RWPE1 (cell line): ENCODE measurements around the gene ERBB4.

Experiments
- CTCF ChIA-PET: fragments of 350-600 bp; sonication (Branson Sonifier 250); formaldehyde crosslinking; extraction: SDS; loops from one replicate; lab custom pipeline; 2021; lab: Yijun Ruan, JAX
- POLR2A ChIA-PET: fragments of 400-600 bp; formaldehyde crosslinking; extraction: SDS; loops from one replicate; lab custom pipeline; 2020; ENCODE audit warnings: antibody characterized with exemption; ENCODE audit not compliant: low non-redundant PET; lab: Yijun Ruan, JAX
- DNase-seq: peaks from one replicate; pipeline ENCODE4 v3.0.0; 2012; ENCODE audit warnings: low spot score
- H3K27ac ChIP-seq: fragments of 450-650 bp; 2 replicates; pipeline ENCODE4 v1.5.1; 2017
- TF ChIP-seq, protein P1 (sequence below): fragments of 450-650 bp; conservative IDR thresholded peaks from 2 replicates; pipeline ENCODE4 v1.5.1; 2017; ENCODE audit warnings: low read depth, mild to moderate bottlenecking

ERBB4 gene

GRCh38 chr2:211391189-211391567 is 1147.4 kb downstream of the ERBB4 start:
- ChIA-PET POLR2A (no interaction called here), CTCF (interaction anchor here (0.6 to 1.0 kb wide), 2 partner anchors 24 to 39 kb away, joined by 3 to 4 read pairs; no protein-coding TSS in a partner anchor)
- no peak overlapping the region for H3K27ac ChIP-seq
- TF ChIP-seq, protein P1, sequence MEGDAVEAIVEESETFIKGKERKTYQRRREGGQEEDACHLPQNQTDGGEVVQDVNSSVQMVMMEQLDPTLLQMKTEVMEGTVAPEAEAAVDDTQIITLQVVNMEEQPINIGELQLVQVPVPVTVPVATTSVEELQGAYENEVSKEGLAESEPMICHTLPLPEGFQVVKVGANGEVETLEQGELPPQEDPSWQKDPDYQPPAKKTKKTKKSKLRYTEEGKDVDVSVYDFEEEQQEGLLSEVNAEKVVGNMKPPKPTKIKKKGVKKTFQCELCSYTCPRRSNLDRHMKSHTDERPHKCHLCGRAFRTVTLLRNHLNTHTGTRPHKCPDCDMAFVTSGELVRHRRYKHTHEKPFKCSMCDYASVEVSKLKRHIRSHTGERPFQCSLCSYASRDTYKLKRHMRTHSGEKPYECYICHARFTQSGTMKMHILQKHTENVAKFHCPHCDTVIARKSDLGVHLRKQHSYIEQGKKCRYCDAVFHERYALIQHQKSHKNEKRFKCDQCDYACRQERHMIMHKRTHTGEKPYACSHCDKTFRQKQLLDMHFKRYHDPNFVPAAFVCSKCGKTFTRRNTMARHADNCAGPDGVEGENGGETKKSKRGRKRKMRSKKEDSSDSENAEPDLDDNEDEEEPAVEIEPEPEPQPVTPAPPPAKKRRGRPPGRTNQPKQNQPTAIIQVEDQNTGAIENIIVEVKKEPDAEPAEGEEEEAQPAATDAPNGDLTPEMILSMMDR: no peak
- DNase-seq: no peak

- H3K27ac ChIP-seq: no peak overlapping the region
- TF ChIP-seq, protein P1: no peak
- CTCF ChIA-PET: interaction anchor here (0.6 to 1.0 kb wide), 2 partner anchors 24 to 39 kb away, joined by 3 to 4 read pairs; no protein-coding TSS in a partner anchor
- no peak for DNase-seq
- POLR2A ChIA-PET: no interaction called here
These were observed 1147.9 kb downstream of the ERBB4 start for GRCh38 chr2:211390536-211391188.

GRCh38 chr2:211387734-211388133 is 1150.9 kb downstream of the ERBB4 start:
- ChIA-PET POLR2A (no interaction called here), CTCF (interaction anchor here (0.6 to 0.7 kb wide), 3 partner anchors 71 to 1776 kb away, joined by 3 to 5 read pairs (median 3); no protein-coding TSS in a partner anchor)
- no peak overlapping the region for H3K27ac ChIP-seq
- no peak for DNase-seq
- TF ChIP-seq, protein P1: no peak

DNA sequence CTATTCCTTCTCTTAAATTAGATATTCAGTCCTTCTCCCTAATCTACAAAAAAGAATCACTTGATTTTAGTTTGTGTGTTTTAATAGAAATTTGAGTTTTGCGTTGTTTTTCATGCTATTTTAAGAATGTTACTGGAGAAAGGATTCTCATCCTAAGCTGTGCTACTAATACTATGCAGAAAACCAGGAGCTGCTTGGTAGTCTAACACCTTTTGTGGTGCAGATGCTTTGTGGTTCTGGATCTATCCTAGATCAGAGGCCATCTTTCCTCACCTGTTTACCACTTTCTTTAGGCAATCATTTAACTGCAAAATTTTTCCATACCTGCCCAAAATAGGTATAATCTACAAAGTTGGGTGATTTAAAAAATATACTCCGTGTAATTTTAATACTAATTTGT is 1158.6 kb downstream of the ERBB4 start:
- H3K27ac ChIP-seq: no peak overlapping the region
- ChIA-PET CTCF (no interaction called here), POLR2A (no interaction called here)
- no peak for DNase-seq
- TF ChIP-seq, protein P1: no peak

GRCh38 chr2:211376410-211376809 is 1162.2 kb downstream of the ERBB4 start:
- H3K27ac ChIP-seq: no peak overlapping the region
- DNase-seq: no peak
- TF ChIP-seq, protein P1: no peak
- ChIA-PET POLR2A (no interaction called here), CTCF (no interaction called here)

GRCh38 chr2:211373203-211373602 is 1165.4 kb downstream of the ERBB4 start:
- TF ChIP-seq, protein P1: no peak
- no peak overlapping the region for H3K27ac ChIP-seq
- CTCF ChIA-PET: interaction anchor here (0.6 kb wide), 1 partner anchor 100 kb away, joined by 3 read pairs; no protein-coding TSS in a partner anchor
- no peak for DNase-seq
- POLR2A ChIA-PET: no interaction called here
